Inflammatory macrophage (primary cell): ENCODE measurements around the gene REEP1.
"Not testable (repeated sequence)": the region's sequence is repeated elsewhere in the genome, so short reads cannot be mapped to it uniquely, and the experiment has no call there.

Experiments used
- DNase-seq, 2 donors: peaks; one replicate each; pipeline ENCODE4 v3.0.0-alpha.2; 2020 to 2022

The REEP1 gene

DNA sequence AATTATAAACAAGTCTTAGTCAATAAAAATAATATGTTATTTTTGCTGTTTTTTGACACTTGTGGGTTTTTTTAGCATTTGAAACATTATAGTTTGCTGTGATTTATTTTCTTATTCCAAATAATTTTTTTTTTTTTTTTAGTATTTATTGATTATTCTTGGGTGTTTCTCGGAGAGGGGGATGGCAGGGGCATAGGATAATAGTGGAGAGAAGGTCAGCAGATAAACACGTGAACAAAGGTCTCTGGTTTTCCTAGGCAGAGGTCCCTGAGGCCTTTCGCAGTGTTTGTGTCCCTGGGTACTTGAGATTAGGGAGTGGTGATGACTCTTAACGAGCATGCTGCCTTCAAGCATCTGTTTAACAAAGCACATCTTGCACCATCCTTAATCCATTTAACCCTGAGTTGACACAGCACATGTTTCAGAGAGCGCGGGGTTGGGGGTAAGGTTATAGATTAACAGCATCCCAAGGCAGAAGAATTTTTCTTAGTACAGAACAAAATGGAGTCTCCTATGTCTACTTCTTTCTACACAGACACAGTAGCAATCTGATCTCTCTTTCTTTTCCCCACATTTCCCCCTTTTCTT lies 8.5 kb upstream of the REEP1 start:
- DNase-seq, result not testable (repeated sequence)

GRCh38 chr2:86344404-86344803 lies 7.0 kb upstream of the REEP1 start:
- DNase-seq, result no peak

DNA sequence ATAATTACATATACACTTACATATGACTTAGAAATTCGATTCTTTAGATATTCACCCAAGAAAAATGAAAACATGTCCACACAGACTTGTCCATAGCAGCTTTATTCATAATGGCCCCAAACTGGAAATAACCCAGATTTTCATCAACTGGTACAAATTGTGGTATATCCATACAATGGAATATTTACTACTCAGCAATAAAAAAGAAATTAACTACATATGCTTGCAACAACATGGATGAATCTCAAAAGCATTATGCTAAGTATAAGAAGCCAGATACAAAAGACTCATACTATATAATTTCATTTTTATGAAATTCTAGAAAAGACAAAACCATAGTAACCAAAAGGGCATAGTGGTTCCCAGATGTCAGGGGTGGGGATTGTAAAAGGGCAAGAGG lies 5.1 kb upstream of the REEP1 start:
- no peak for DNase-seq

DNA sequence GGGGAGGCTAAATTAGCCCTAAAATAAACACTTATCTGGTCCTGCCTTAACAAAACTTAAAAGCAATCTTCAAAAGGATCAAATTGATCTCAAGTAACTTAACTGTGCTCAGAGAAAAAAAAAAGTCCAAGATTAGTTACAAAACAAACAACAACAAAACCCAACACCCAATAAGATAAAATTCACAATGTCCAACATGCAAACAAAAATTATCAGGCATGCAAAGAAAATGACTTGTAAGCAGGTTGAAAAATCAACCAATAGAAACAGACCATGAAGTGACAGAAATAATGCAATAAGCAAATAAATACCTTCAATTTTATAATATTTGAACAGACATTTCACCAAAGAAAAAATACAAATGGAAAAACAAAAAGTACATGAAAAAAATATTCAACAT lies 4.0 kb upstream of the REEP1 start:
- no peak for DNase-seq

- DNase-seq, result no peak
Measured at GRCh38 chr2:86338778-86339295, 1.4 kb upstream of the REEP1 start.

GRCh38 chr2:86336675-86337243 lies 667 bp downstream of the REEP1 start:
- peak in 1 of 2 donors; percentile 30 for DNase-seq

GRCh38 chr2:86335865-86336674 lies 1.4 kb downstream of the REEP1 start:
- DNase-seq, result no peak

DNA sequence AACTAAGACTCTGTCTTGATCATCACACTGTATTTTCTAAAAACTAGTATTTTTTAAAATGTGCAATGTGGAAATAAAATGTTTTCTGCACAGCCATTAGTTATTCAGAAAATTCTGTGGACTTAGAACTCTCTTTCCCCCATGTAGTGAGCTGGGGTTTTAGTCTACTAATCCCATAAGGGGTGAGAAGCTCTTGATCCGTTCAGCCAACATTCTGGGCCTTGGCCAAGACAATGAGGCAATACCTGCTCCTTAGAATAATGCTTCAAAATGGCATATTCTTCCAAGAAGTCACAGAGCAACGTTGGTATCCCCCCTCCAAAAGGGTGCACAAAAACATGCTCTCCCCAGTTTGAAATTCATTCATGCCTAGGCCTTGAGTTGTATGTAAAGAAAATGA lies 4.0 kb downstream of the REEP1 start:
- DNase-seq, result no peak

DNA sequence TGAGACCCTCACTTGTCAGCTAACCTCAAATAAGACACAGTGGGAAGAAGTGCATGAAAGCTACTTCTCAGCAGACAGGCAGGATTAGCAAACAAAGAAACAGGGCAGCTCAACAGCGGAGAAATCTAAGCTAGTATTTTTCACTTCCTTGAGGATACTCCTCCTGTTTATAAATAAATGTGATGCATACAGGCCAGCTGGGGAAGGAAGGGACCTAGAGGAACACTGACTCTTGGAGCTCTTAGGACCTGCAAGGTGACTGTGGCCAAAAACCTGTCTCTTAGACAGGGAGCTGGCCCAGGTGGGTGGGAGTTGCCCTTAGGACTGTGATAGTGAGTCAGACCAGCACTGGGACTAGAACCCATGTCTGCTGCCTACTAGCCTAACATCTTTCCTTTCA lies 4.8 kb downstream of the REEP1 start:
- DNase-seq, result no peak

DNA sequence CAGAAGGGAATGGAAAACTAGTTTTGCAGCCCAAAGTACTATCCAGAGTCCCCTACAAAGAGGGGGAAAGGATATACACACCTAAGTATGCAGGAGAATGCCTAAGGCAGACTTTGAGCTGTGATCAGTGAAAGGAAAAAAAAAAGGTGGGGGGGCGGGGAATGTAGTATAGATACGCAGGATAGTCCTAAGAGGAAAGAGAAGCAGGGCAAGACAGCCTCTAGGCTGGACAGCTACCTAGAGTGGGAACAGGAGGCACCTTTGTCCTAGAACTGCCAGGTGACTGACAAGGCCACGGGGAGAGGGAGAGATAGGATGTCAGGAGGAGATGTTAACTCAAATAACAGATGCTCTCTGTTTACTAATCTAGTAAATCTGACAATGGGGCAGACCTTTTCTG lies 6.0 kb downstream of the REEP1 start:
- DNase-seq, result no peak

GRCh38 chr2:86330001-86330400 lies 7.4 kb downstream of the REEP1 start:
- no peak for DNase-seq

DNA sequence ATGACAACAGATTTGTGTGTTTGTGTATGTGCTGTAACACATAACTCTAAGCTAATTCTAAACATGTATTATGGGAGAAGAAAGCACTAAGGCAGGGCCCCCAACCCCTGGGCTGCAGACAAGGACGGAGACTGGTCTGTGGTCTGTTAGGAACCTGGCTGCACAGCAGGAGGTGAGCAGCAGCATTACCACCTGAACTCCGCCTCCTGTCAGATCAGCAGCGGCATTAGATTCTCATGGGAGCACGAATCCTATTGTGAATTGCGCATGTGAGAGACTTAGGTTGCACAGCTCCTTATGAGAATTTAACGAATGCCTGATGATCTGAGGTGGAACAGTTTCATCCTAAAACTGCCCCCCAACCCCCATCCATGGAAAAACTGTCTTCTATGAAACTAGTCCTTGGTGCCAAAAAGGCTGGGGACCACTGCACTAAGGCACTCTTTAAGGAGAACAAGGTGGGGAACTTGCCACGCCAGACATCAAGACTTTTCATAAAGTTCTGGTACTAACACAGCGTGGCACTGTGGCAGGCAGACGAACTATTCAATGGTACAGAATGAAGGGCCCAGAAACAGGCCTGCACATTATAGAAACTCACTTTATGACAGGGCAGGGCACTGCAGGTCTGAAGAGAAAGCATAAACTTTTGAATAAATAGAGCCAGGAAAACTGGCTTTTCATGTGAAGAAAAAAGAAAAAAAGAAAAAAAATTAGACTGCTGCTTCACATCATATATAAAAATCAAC lies 14.0 kb downstream of the REEP1 start:
- no peak for DNase-seq

- no peak for DNase-seq
Measured at GRCh38 chr2:86319700-86320580, 17.5 kb downstream of the REEP1 start.

- no peak for DNase-seq
Measured at GRCh38 chr2:86315084-86315483, 22.3 kb downstream of the REEP1 start.

DNA sequence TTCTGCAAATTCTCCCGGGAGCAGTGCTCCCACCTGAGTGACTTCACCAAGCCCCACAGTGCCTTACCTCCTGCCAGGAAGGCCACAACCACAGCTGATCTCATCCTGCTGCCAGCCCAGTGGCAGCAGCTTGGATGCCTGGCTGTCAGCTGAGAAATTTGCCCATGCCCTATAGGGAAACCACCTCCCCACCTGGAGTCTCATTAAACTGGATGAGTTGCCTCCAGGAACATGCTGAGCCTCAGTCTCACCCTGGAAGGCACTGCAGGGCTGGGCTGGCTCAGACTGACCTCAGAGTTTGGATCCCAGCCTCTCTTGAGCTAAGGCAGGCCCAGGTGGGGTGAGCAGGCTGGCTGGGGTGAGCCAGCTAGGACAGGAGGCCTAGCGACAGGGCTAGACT lies 23.3 kb downstream of the REEP1 start:
- DNase-seq, result no peak

- DNase-seq, result no peak
Measured at GRCh38 chr2:86313341-86313740, 24.1 kb downstream of the REEP1 start.

GRCh38 chr2:86311879-86312278 lies 25.5 kb downstream of the REEP1 start:
- no peak for DNase-seq

DNA sequence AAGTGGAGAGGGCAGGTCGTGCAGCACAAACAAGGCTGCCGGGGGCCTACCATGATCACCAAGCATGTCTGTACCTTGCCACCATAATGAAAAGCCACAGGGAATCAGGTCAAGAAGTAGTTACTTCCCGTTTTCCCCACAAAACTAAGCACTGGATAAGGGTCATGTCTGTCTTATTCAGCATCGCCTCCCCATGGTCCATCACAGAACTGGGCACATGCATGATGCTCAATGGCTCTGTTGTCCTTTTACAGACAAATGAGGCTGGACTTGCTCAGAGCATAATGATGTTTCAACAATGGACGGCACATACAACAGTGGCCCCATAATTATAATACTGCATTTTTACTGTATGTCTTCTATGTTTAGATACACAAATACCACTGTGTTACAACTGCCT lies 27.5 kb downstream of the REEP1 start:
- no peak for DNase-seq

- no peak for DNase-seq
Measured at GRCh38 chr2:86308984-86309695, 28.3 kb downstream of the REEP1 start.

- DNase-seq, result no peak
Measured at GRCh38 chr2:86308356-86308755, 29.1 kb downstream of the REEP1 start.

- DNase-seq, result no peak
Measured at GRCh38 chr2:86307431-86307830, 30.0 kb downstream of the REEP1 start.

DNA sequence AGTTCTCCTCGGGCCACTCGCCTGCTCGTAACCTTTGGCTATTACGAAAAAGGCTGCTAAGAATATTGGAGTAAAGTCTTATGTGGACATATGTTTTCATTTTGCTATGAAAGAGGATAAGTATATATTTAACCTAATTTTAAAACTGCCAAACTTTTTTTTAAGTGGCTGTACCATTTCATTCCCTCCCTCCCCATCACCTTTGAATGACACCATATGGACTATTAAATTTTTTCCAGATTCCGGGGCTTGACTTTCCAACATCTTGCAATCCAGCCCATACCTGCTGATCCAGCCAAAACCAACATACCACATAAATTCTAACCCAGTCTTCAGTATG lies 31.5 kb downstream of the REEP1 start:
- DNase-seq, result no peak
